Panc1 (cell line): Measurements from ENCODE around the gene ATXN7L3. TPM values are rescaled to one million over a fixed set of nuclear protein-coding genes. Genes with fewer than 3 reads are reported as not detected.
A peak's percentile ranks its signal among the peaks of the same experiment; 100 is the strongest.

Experiments
- ATAC-seq: fragments of 200-7000 bp; cut with Tn5 transposase; 2 replicates; pipeline ENCODE4 v1.9.1; 2020; ENCODE audit warnings: mild to moderate bottlenecking, moderate library complexity
- BruUV-seq: library from RNA; stranded (reverse); fragments of 400-500 nt; replicated peaks from 2 replicates; lab custom pipeline; 2021; lab: Mats Ljungman, UMichigan
- CTCF ChIA-PET: fragments of 300-600 bp; sonication (Branson Sonifier 250); formaldehyde crosslinking; loops from one replicate; lab custom pipeline; 2022; ENCODE audit warnings: antibody characterized with exemption; lab: Charles Lee
- POLR2A ChIA-PET: fragments of 300-600 bp; sonication (Branson Sonifier 250); formaldehyde crosslinking; loops from one replicate; lab custom pipeline; 2022; ENCODE audit warnings: antibody characterized with exemption; lab: Charles Lee
- DNase-seq: peaks from one replicate; pipeline ENCODE4 v3.0.0-alpha.2; 2010; ENCODE audit warnings: low read depth, low spot score
- H3K27ac ChIP-seq: 2 replicates; pipeline ENCODE4 v1.5.1; 2011; ENCODE audit warnings: mild to moderate bottlenecking, low read length, inconsistent platforms
- H3K27me3 ChIP-seq: fragments of 200-500 bp; sonication (Bioruptor generic); 2 replicates; pipeline ENCODE4 v1.6.0; 2014; ENCODE audit warnings: low read length, inconsistent platforms; ENCODE audit not compliant: control insufficient read depth, insufficient read depth
- H3K36me3 ChIP-seq: fragments of 200-500 bp; sonication (Bioruptor generic); 2 replicates; pipeline ENCODE4 v1.5.1; 2014; ENCODE audit warnings: inconsistent platforms, mild to moderate bottlenecking, low read length, moderate library complexity; ENCODE audit not compliant: control insufficient read depth, insufficient read depth
- H3K4me1 ChIP-seq: 2 replicates; pipeline ENCODE4 v1.5.1; 2011; ENCODE audit warnings: inconsistent platforms, mild to moderate bottlenecking, low read length, moderate library complexity; ENCODE audit not compliant: control insufficient read depth, insufficient read depth
- H3K4me3 ChIP-seq, 2 experiments: 2 replicates each; pipeline ENCODE4 v1.5.1; 2011 to 2012; ENCODE audit warnings: low read depth in 2 of 2, low read length in 2 of 2, mild to moderate bottlenecking in 2 of 2, inconsistent platforms in 1 of 2, moderate library complexity in 1 of 2
- H3K9me3 ChIP-seq: fragments of 200-500 bp; sonication (Bioruptor generic); 2 replicates; pipeline ENCODE4 v1.5.1; 2014; ENCODE audit warnings: low read depth, mild to moderate bottlenecking, inconsistent platforms, low read length, moderate library complexity; ENCODE audit not compliant: control insufficient read depth, insufficient read depth
- CTCF ChIP-seq: fragments of 450-650 bp; IDR thresholded peaks from 2 replicates; pipeline ENCODE4 v1.5.1; 2017; ENCODE audit warnings: mild to moderate bottlenecking
- POLR2AphosphoS5 ChIP-seq: IDR thresholded peaks from 2 replicates; pipeline ENCODE4 v1.6.1; 2012; ENCODE audit warnings: mild to moderate bottlenecking, low read depth, low read length, moderate library complexity
- REST ChIP-seq, 2 experiments: IDR thresholded peaks; 2 replicates each; pipeline ENCODE4 v1.6.1; 2011 to 2012; ENCODE audit warnings: low read depth in 2 of 2, control low read depth in 1 of 2, low read length in 1 of 2, mild to moderate bottlenecking in 1 of 2, moderate library complexity in 1 of 2; ENCODE audit not compliant: insufficient read depth in 1 of 2
- SIN3A ChIP-seq: IDR thresholded peaks from 2 replicates; pipeline ENCODE4 v1.6.1; 2012; ENCODE audit warnings: low read depth, mild to moderate bottlenecking, low read length, moderate library complexity, borderline replicate concordance; ENCODE audit not compliant: insufficient read depth
- TCF7L2 ChIP-seq: IDR thresholded peaks from 2 replicates; pipeline ENCODE4 v1.6.1; 2011; ENCODE audit warnings: mild to moderate bottlenecking, low read depth, low read length, inconsistent platforms
- in situ Hi-C: cut with HindIII; loops from 2 replicates; pipeline ENCODE4 v1.10.0; 2016; ENCODE audit warnings: low sequenced_read_pairs, low pct_unique_long_range_greater_than_20kb
- intact Hi-C: fragments of 100-400 bp; cut with micrococcal nuclease; formaldehyde crosslinking; loops from one replicate; pipeline ENCODE4 v1.10.0; 2022; ENCODE audit not compliant: unreplicated experiment
- total RNA-seq: library from RNA; stranded (reverse); gene quantifications from one replicate; pipeline ENCODE4 v1.2.1, GENCODE V29; 2021; ENCODE audit not compliant: unreplicated experiment

Gene ATXN7L3
- total RNA-seq, 1 experiment from 2014 or later = 69.8 TPM

- no peak overlapping the region for H3K27ac ChIP-seq
- DNase-seq (no peak), ATAC-seq (no peak)
- TF ChIP-seq CTCF = no peak
- ChIA-PET POLR2A (no interaction called here), CTCF (no interaction called here)
- no peaks in the 10 kb centered on the region; the same call in 1 of the 2 replicates for H3K36me3 ChIP-seq
- in situ Hi-C loops = no loop called here
- H3K27me3 ChIP-seq = no peaks in the 10 kb centered on the region
- no TSS peak for BruUV-seq
- intact Hi-C loops = no loop called here
- H3K9me3 ChIP-seq = no peaks in the 10 kb centered on the region
- no peak overlapping the region for H3K4me3 ChIP-seq
- peaks cover 20% of the 10 kb centered on the region for H3K4me1 ChIP-seq
Observed at GRCh38 chr17:44202756-44203155, 3.1 kb upstream of the ATXN7L3 start.

GRCh38 chr17:44200478-44201155 is 933 bp upstream of the ATXN7L3 start:
- DNase-seq (no peak), ATAC-seq (peak; percentile 19)
- Histone ChIP-seq H3K4me3 (peak overlapping the region; percentile 59 to 67), H3K9me3 (no peaks in the 10 kb centered on the region), H3K27ac (peak overlapping the region; percentile 95), H3K27me3 (no peaks in the 10 kb centered on the region), H3K4me1 (peaks cover 20% of the 10 kb centered on the region), H3K36me3 (no peaks in the 10 kb centered on the region; the same call in 1 of the 2 replicates)
- intact Hi-C loops = no loop called here
- in situ Hi-C loops = no loop called here
- CTCF ChIA-PET = no interaction called here
- POLR2A ChIA-PET = no interaction called here
- 0 out of 2 replicates have a peak, but pooled peaks have one; percentile 28 for TF ChIP-seq POLR2AphosphoS5
- no peak for TF ChIP-seq SIN3A
- TF ChIP-seq CTCF = no peak
- TF ChIP-seq TCF7L2 = no peak
- no TSS peak for BruUV-seq

- ATAC-seq = peak; percentile 35
- no TSS peak for BruUV-seq
Observed at GRCh38 chr17:44198721-44199552, 747 bp downstream of the ATXN7L3 start.

More at GRCh38 chr17:44198721-44199552, 747 bp downstream of the ATXN7L3 start:
- DNase-seq = no peak
- intact Hi-C loops (no loop called here), in situ Hi-C loops (no loop called here)
- Histone ChIP-seq H3K4me3 (peak overlapping the region; percentile 70 to 75), H3K4me1 (peaks cover 14% of the 10 kb centered on the region), H3K36me3 (no peaks in the 10 kb centered on the region; the same call in none of the 2 replicates), H3K9me3 (no peaks in the 10 kb centered on the region), H3K27me3 (no peaks in the 10 kb centered on the region), H3K27ac (peak overlapping the region; percentile 82)
- POLR2A ChIA-PET = no interaction called here
- TF ChIP-seq SIN3A (no peak), REST (IDR thresholded peaks at IDR 0.05; ENCODE audit: insufficient read depth in 1 of 2, low read depth in 2 of 2, low read length in 1 of 2) (no peak), TCF7L2 (no peak), POLR2AphosphoS5 (no peak; the same call in 1 of the 2 replicates), CTCF (no peak)
- CTCF ChIA-PET = interaction anchor here (0.6 kb wide), 1 partner anchor 20 kb away, joined by 5 read pairs; no protein-coding TSS in a partner anchor
